Panc1 (cell line): ENCODE results near the gene FAM78A.

Experiments used
- CTCF ChIP-seq: fragments of 450-650 bp; IDR thresholded peaks from 2 replicates; pipeline ENCODE4 v1.5.1; 2017; ENCODE audit warnings: mild to moderate bottlenecking
- POLR2AphosphoS5 ChIP-seq: IDR thresholded peaks from 2 replicates; pipeline ENCODE4 v1.6.1; 2012; ENCODE audit warnings: mild to moderate bottlenecking, low read depth, low read length, moderate library complexity
- TCF7L2 ChIP-seq: IDR thresholded peaks from 2 replicates; pipeline ENCODE4 v1.6.1; 2011; ENCODE audit warnings: mild to moderate bottlenecking, low read depth, low read length, inconsistent platforms

- TF ChIP-seq CTCF (no peak), TCF7L2 (no peak), POLR2AphosphoS5 (no peak)
These were observed 53.9 kb downstream of the FAM78A start for GRCh38 chr9:131222460-131222859.
